ENCODE measurements around the gene RRAGD. TPM values are rescaled to one million over a fixed set of nuclear protein-coding genes. Genes with fewer than 3 reads are reported as not detected.

RRAGD gene
- total and polyA plus RNA-seq, 2 of the 13 experiments (the other 11 are each of a cell fraction or from before 2014, with no cell fraction given) = 0.35 to 0.53 TPM

GRCh38 chr6:89378628-89379027 is 33.4 kb downstream of the RRAGD start (continued):
- no peak for TF ChIP-seq ZNF318 (CRISPR knock-in tag; IDR thresholded peaks at IDR 0.05)
- no peak for TF ChIP-seq KDM1A (CRISPR knock-in tag; IDR thresholded peaks at IDR 0.05)
- no peak for TF ChIP-seq ZBTB34 (CRISPR knock-in tag; IDR thresholded peaks at IDR 0.05)
- no peak for TF ChIP-seq ZNF577 (CRISPR knock-in tag; IDR thresholded peaks at IDR 0.05; ENCODE audit: borderline replicate concordance, low read depth)

All from HepG2 (cell line).